ENCODE measurements around the gene UBL7.

Gene UBL7

GRCh38 chr15:74441248-74441941, 19.6 kb downstream of the UBL7 start:
- DNase-seq (ENCODE audit: low read depth) = no peak

- DNase-seq (ENCODE audit: low read depth) = peak; percentile 58
These were observed 22.1 kb downstream of the UBL7 start for GRCh38 chr15:74438721-74439316.

GRCh38 chr15:74438206-74438605, 22.8 kb downstream of the UBL7 start:
- no peak for DNase-seq (ENCODE audit: low read depth)

GRCh38 chr15:74434263-74435136, 26.5 kb downstream of the UBL7 start:
- DNase-seq (ENCODE audit: low read depth) = no peak

- DNase-seq (ENCODE audit: low read depth) = peak; percentile 59
These were observed 27.2 kb downstream of the UBL7 start, which contains the start of gene SEMA7A for GRCh38 chr15:74433592-74434262. Gene SEMA7A (minus strand): TSS chr15:74433958. CDS start chr15:74433918, 40 bp downstream.

GRCh38 chr15:74432968-74433591, 27.9 kb downstream of the UBL7 start:
- no peak for DNase-seq (ENCODE audit: low read depth)

GRCh38 chr15:74432271-74432967, 28.5 kb downstream of the UBL7 start:
- no peak for DNase-seq (ENCODE audit: low read depth)

GRCh38 chr15:74431645-74432044, 29.3 kb downstream of the UBL7 start:
- DNase-seq (ENCODE audit: low read depth) = no peak

GRCh38 chr15:74431116-74431515, 29.8 kb downstream of the UBL7 start:
- no peak for DNase-seq (ENCODE audit: low read depth)

GRCh38 chr15:74430510-74430951, 30.4 kb downstream of the UBL7 start:
- no peak for DNase-seq (ENCODE audit: low read depth)

GRCh38 chr15:74429781-74430400, 31.1 kb downstream of the UBL7 start:
- DNase-seq (ENCODE audit: low read depth) = no peak

GRCh38 chr15:74428970-74429780, 31.8 kb downstream of the UBL7 start:
- no peak for DNase-seq (ENCODE audit: low read depth)

- no peak for DNase-seq (ENCODE audit: low read depth)
These were observed 32.5 kb downstream of the UBL7 start for GRCh38 chr15:74428442-74428787.

GRCh38 chr15:74427607-74428441, 33.1 kb downstream of the UBL7 start:
- no peak for DNase-seq (ENCODE audit: low read depth)

- no peak for DNase-seq (ENCODE audit: low read depth)
These were observed 34.3 kb downstream of the UBL7 start for GRCh38 chr15:74426404-74427281.

- no peak for DNase-seq (ENCODE audit: low read depth)
These were observed 35.3 kb downstream of the UBL7 start for GRCh38 chr15:74425630-74426029.

- no peak for DNase-seq (ENCODE audit: low read depth)
These were observed 35.9 kb downstream of the UBL7 start for GRCh38 chr15:74424901-74425528.
